PC-3 (cell line): ENCODE data around the gene GRIA4. TPM values are rescaled to one million over a fixed set of nuclear protein-coding genes. Genes with fewer than 3 reads are reported as not detected.

Experiments
- ATAC-seq: fragments of 200-7000 bp; cut with Tn5 transposase; 2 replicates; pipeline ENCODE4 v1.9.1; 2020; ENCODE audit warnings: mild to moderate bottlenecking, moderate library complexity
- BruUV-seq: library from RNA; stranded (reverse); fragments of 400-500 nt; replicated peaks from 2 replicates; lab custom pipeline; 2021; lab: Mats Ljungman, UMichigan
- CTCF ChIA-PET: fragments of 300-600 bp; sonication (Branson Sonifier 250); formaldehyde crosslinking; loops from one replicate; lab custom pipeline; 2022; ENCODE audit warnings: antibody characterized with exemption; lab: Charles Lee
- POLR2A ChIA-PET: fragments of 300-600 bp; sonication (Branson Sonifier 250); formaldehyde crosslinking; loops from one replicate; lab custom pipeline; 2022; ENCODE audit warnings: antibody characterized with exemption; ENCODE audit not compliant: unreplicated experiment; lab: Charles Lee
- DNase-seq: peaks from one replicate; pipeline ENCODE4 v3.0.0-alpha.2; 2015
- H2AFZ ChIP-seq: fragments of 300-600 bp; sonication (generic); 2 replicates; pipeline ENCODE4 v1.6.0; 2016; ENCODE audit warnings: antibody characterized with exemption, low read length
- H3F3A ChIP-seq: fragments of 300-600 bp; sonication (generic); one replicate; pipeline ENCODE4 v1.6.0; 2017; ENCODE audit warnings: antibody characterized with exemption, low read length, control low read depth, mild to moderate bottlenecking; ENCODE audit not compliant: unreplicated experiment
- H3K27ac ChIP-seq: fragments of 300-600 bp; sonication (generic); 2 replicates; pipeline ENCODE4 v1.5.1; 2016; ENCODE audit warnings: mild to moderate bottlenecking, low read length
- H3K27me3 ChIP-seq: fragments of 300-600 bp; sonication (generic); 2 replicates; pipeline ENCODE4 v1.6.1; 2016; ENCODE audit warnings: low read length, mixed read lengths
- H3K36me3 ChIP-seq: fragments of 300-600 bp; sonication (generic); 2 replicates; pipeline ENCODE4 v1.6.1; 2016; ENCODE audit warnings: low read depth, mixed run types, low read length, mixed read lengths
- H3K4me1 ChIP-seq: fragments of 300-600 bp; sonication (generic); 2 replicates; pipeline ENCODE4 v1.5.1; 2016; ENCODE audit warnings: low read length; ENCODE audit not compliant: insufficient read depth
- H3K4me2 ChIP-seq: fragments of 300-600 bp; sonication (generic); 2 replicates; pipeline ENCODE4 v1.6.0; 2016; ENCODE audit warnings: low read length
- H3K4me3 ChIP-seq: fragments of 300-600 bp; sonication (generic); 2 replicates; pipeline ENCODE4 v1.5.1; 2016; ENCODE audit warnings: mild to moderate bottlenecking, low read length, mixed read lengths
- H3K79me2 ChIP-seq: fragments of 300-600 bp; sonication (generic); 2 replicates; pipeline ENCODE4 v1.6.1; 2017; ENCODE audit warnings: low read length, mixed read lengths
- H3K9ac ChIP-seq: fragments of 300-600 bp; sonication (generic); 2 replicates; pipeline ENCODE4 v1.6.0; 2016; ENCODE audit warnings: mild to moderate bottlenecking, low read length
- H3K9me2 ChIP-seq: fragments of 300-600 bp; sonication (generic); replicated peaks from 2 replicates; pipeline ENCODE4 v1.6.1; 2016; ENCODE audit warnings: mixed run types, low read length, mixed read lengths
- H3K9me3 ChIP-seq: fragments of 300-600 bp; sonication (generic); 2 replicates; pipeline ENCODE4 v1.6.1; 2016; ENCODE audit warnings: low read length, mixed read lengths
- H4K20me1 ChIP-seq: fragments of 300-600 bp; sonication (generic); 2 replicates; pipeline ENCODE4 v1.6.1; 2016; ENCODE audit warnings: low read length, mixed read lengths
- EZH2 ChIP-seq: fragments of 300-600 bp; sonication (generic); IDR thresholded peaks from one replicate; pipeline ENCODE4 v1.6.1; 2017; ENCODE audit warnings: antibody characterized with exemption, mild to moderate bottlenecking, low read length; ENCODE audit not compliant: unreplicated experiment
- EZH2phosphoT487 ChIP-seq: fragments of 300-600 bp; sonication (generic); IDR thresholded peaks from 2 replicates; pipeline ENCODE4 v1.6.1; 2018; ENCODE audit warnings: mild to moderate bottlenecking, antibody characterized with exemption, low read length, borderline replicate concordance
- intact Hi-C: fragments of 100-400 bp; cut with micrococcal nuclease; formaldehyde crosslinking; loops from 2 replicates; pipeline ENCODE4 v1.9.0; 2023
- total RNA-seq: library from RNA; depleted of rRNA; stranded (reverse); fragments of >200 nt; gene quantifications from 2 replicates; pipeline ENCODE4 v1.2.3, GENCODE V29; 2014
- TF ChIP-seq, protein P1 (sequence below): fragments of 300-600 bp; sonication (generic); conservative IDR thresholded peaks from 2 replicates; pipeline ENCODE4 v1.5.1; 2017; ENCODE audit warnings: antibody characterized with exemption, low read depth, mild to moderate bottlenecking, low read length

The GRIA4 gene
- total RNA-seq, 1 experiment from 2014 or later = not detected

DNA sequence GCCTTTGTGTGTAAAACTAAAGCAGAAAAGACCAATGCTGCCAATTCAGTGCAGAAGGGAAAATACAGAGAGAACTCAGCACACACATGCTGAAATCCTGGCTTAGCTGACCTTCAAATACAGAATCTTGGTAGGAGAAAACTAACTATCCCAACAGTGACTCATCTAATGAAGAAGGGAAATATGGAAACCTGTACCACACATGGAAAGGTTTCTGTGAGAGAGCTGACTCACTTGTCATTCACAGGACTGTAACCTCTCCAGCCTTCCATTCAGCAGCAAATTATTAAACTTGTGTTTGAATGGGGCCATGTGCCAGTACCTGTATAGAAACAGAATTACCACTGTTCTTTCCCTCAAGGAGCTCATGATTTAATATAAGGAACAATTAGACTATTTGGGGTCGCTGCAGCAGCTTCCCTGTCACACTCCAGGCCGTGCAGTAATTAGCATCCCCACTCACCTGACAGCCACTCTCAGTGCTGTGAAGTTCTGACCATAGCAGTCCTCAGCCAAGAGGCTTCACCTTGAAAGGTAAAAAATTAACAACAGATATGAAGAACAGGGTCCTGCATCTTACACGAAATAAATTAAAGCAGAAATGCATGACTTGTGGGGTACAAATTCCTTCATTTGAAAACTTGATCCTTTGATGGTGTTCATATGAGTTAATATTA is 358.3 kb downstream of the GRIA4 start:
- Histone ChIP-seq H3K9ac (no peak overlapping the region), H3K27me3 (no peaks in the 10 kb centered on the region), H3K4me2 (peak overlapping the region; percentile 7; the same call in 1 of the 2 replicates), H3K4me3 (no peak overlapping the region), H2AFZ (no peak overlapping the region), H3K27ac (no peak overlapping the region), H4K20me1 (no peaks in the 10 kb centered on the region), H3F3A (no peaks in the 10 kb centered on the region), H3K36me3 (no peaks in the 10 kb centered on the region), H3K4me1 (peaks cover 10% of the 10 kb centered on the region), H3K79me2 (no peaks in the 10 kb centered on the region), H3K9me3 (no peaks in the 10 kb centered on the region), H3K9me2 (no peaks in the 10 kb centered on the region)
- no TSS peak for BruUV-seq
- ChIA-PET CTCF (no interaction called here), POLR2A (no interaction called here)
- intact Hi-C loops = no loop called here
- ATAC-seq (peak; percentile 100), DNase-seq (peak; percentile 79)
- TF ChIP-seq EZH2phosphoT487 = no peak
- TF ChIP-seq, protein P1, sequence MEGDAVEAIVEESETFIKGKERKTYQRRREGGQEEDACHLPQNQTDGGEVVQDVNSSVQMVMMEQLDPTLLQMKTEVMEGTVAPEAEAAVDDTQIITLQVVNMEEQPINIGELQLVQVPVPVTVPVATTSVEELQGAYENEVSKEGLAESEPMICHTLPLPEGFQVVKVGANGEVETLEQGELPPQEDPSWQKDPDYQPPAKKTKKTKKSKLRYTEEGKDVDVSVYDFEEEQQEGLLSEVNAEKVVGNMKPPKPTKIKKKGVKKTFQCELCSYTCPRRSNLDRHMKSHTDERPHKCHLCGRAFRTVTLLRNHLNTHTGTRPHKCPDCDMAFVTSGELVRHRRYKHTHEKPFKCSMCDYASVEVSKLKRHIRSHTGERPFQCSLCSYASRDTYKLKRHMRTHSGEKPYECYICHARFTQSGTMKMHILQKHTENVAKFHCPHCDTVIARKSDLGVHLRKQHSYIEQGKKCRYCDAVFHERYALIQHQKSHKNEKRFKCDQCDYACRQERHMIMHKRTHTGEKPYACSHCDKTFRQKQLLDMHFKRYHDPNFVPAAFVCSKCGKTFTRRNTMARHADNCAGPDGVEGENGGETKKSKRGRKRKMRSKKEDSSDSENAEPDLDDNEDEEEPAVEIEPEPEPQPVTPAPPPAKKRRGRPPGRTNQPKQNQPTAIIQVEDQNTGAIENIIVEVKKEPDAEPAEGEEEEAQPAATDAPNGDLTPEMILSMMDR = no peak
- TF ChIP-seq EZH2 = no peak

DNA sequence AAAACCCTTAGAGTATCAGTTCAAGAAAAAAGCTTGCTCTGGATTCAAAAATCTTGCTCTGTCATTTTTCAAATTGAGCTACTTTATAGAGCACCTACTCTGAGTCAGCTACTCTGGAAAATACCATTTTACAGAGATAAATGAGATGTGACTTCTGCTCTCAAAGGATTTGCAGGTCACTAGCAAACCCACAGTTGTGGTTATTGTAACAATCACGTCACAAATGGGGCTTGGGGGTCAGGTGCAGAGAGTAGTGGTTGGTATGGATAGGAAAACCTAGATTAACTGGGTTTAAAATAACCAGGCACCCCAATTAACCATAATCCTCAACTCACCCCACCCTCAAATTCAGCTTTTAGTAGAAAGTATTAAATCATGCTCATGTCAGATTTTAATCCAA is 359.9 kb downstream of the GRIA4 start:
- Histone ChIP-seq H3K4me1 (peaks cover 10% of the 10 kb centered on the region), H3K27me3 (no peaks in the 10 kb centered on the region), H4K20me1 (no peaks in the 10 kb centered on the region), H3K9ac (no peak overlapping the region), H3K9me2 (no peaks in the 10 kb centered on the region), H3K4me2 (no peak overlapping the region), H3F3A (no peaks in the 10 kb centered on the region), H3K36me3 (no peaks in the 10 kb centered on the region), H3K79me2 (no peaks in the 10 kb centered on the region), H3K4me3 (no peak overlapping the region), H3K27ac (no peak overlapping the region), H3K9me3 (no peaks in the 10 kb centered on the region), H2AFZ (no peak overlapping the region)
- intact Hi-C loops = no loop called here
- no peak for DNase-seq
- no peak for TF ChIP-seq EZH2
- ChIA-PET POLR2A (no interaction called here), CTCF (no interaction called here)
- ATAC-seq = no peak
- no TSS peak for BruUV-seq

DNA sequence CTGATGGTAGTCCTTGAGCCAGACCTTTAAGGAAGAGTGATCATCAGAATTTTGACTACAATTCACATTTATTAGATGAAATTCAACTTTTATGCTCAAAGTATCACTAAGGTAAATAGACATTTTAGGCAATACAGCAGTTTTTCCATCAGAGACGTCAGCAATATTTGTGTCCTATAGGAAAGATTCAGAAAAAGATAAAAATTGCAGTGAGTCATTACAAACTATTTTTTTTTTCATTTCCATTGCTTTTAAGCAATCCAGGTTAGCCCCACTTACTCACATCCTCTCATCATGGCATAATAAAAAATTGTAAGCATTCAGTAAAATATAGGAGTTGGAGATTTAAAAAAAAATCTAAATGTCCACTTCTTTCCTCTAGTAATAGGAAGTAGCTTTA is 365.3 kb downstream of the GRIA4 start:
- no peak overlapping the region for H3K4me3 ChIP-seq
- no peaks in the 10 kb centered on the region for H3K27me3 ChIP-seq
- H3K9me2 ChIP-seq = no peaks in the 10 kb centered on the region
- H3K79me2 ChIP-seq = no peaks in the 10 kb centered on the region
- no peak overlapping the region for H3K4me2 ChIP-seq
- no peaks in the 10 kb centered on the region for H3F3A ChIP-seq
- no TSS peak for BruUV-seq
- POLR2A ChIA-PET = no interaction called here
- TF ChIP-seq EZH2phosphoT487 (no peak), EZH2 (no peak)
- TF ChIP-seq, protein P1 = no peak
- H2AFZ ChIP-seq = no peak overlapping the region
- DNase-seq = peak; percentile 18
- H3K9me3 ChIP-seq = no peaks in the 10 kb centered on the region
- no peaks in the 10 kb centered on the region for H3K4me1 ChIP-seq
- H3K9ac ChIP-seq = no peak overlapping the region
- no peaks in the 10 kb centered on the region for H4K20me1 ChIP-seq
- CTCF ChIA-PET = no interaction called here
- peak; percentile 27; the same call in 1 of the 2 replicates for ATAC-seq
- intact Hi-C loops = no loop called here
- no peaks in the 10 kb centered on the region for H3K36me3 ChIP-seq
- no peak overlapping the region for H3K27ac ChIP-seq
